CD4-positive, alpha-beta T cell treated with Interleukin-21 for 1 hour (primary cell): ENCODE data around the gene ZBTB8B.
"Not testable (repeated sequence)": the region's sequence is repeated elsewhere in the genome, so short reads cannot be mapped to it uniquely, and the experiment has no call there.

Source experiments
- DNase-seq: peaks from one replicate; pipeline ENCODE4 v3.0.0-alpha.2; 2020

Gene ZBTB8B

DNA sequence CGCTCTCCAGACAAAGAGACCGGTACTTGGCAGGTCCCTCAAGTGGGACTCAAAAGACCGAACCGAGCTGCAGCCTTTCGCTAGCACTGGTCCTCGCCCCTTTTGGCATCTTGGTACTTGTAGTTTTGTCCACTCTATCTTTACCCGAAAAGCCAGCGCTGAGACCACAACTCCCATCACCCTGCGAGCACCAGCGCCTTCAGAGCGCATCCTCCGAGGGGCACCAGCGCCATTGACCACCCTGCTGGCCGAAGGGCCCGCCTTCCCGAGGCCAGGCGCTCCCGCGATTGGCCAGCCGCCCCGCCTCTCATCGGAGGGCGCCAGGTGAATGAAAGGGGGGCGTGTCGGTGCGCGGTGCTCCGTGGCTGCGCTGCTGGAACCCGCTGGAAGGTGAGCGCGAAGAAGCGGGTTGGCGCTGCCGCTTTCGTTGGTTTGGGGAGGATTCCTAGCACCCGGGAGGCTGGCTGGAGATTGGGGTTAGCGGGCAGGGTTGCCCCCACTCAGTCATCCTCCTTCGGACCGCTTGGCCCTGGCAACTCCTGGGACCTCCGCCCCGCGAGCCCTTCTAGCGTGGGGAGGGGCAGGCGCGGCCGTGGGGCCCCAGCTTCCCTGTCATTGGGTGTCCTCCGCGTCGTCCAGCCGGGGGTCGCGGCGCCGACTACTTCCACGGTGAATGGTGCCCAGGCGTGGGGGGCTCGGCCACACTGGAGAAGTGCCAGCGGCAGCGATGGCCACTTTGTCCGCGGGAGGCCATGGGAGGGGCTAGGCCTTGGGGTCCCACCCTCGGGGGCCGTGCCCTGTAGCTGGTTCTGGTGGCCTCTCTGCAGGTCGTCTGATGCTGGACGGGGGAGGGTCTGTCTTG lies at the start of gene ZBTB8B:
TSS of gene ZBTB8B (plus strand) at position 357 of the 862 bp plus-strand sequence. CDS start 5,553 bp downstream, outside the sequence.
- DNase-seq: peak; percentile 9

DNA sequence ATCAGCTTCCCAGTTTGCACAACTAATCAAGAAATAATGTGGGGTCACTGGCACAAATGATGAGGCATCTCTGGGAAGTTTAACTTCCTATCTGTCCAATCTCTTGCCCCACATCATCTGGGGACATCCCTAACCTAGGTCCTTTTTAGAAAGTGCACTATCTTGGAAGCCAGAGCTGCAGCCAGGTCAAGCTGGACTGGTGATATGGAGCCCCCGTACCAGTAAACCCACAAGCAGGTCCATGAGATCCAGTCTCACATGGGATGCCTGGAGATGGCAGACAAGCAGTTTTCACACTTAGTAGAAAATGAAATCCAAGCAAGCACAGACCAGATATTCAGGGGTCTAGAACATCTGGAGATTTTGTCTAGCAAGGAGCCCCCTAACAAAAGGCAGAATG lies 43.1 kb upstream of the ZBTB8B start:
- no peak for DNase-seq

DNA sequence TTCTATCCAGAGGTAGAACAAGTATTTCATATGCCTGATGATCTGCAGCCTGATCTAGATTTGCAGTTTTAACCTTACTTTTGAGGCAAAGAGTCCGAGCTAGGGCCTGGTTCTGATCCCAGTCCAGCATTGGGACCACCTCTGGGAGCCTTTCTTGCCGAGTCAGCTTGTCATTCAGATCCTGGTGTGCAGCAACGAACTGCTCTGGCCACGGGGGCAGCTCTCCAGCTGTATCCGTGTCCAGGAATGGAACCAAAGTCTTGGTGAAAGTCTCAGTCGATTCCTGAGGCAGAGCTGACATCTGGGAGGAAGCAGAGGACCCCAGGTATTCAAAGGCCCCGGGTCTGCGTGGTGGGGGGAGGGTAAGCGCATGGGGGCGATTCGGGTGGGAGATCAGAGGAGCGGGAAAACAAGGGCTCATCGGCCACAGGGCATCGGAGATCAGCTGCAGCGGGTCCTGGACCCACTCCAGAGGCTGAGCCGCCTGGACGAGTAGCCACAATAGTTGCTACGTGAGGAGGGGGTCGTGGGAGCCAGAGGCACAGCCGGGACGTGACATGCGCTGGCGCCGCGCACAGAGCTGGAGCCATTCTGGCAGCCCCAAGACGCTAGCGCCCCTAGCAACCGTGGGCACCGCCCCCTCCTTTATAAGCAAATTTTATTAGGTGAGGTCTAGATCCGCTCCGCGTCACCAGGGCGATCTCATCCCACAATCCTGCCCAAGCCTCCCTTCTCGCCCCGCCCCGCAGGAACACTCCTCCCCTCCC lies 38.2 kb upstream of the ZBTB8B start:
- DNase-seq: no peak

DNA sequence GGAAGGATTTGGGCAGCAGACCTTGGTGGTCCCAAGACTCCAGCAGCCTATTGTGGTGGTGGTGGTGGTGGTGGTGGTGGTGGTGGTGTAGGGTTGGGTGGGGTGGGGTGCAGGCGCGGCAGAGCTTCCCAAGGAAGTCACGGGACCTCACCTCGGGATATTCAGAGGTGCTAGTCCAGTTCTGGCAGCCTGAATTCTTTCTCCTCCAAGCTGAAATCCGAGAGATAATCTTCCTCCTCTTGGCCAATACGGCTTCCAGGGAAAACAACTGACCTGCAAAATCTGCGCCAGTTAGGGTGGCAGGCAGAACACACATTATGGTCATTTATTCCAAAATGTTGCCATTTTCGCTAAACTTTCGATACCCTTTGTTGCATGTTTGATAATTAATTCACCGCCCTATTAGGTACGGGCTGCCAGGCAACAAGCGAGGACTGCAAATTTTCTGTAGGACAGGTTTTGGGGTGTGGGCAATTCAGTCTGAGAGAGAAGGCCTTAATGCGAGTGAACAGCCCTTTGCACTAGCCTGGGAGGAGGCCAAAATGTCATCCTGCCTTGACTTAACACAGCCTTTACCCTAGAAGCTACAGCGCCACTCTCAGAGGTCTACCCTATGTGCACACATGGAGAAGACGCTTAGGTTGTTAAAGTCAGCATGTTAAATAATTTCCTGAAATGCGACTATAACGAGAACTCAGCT lies 37.5 kb upstream of the ZBTB8B start:
- no peak for DNase-seq

DNA sequence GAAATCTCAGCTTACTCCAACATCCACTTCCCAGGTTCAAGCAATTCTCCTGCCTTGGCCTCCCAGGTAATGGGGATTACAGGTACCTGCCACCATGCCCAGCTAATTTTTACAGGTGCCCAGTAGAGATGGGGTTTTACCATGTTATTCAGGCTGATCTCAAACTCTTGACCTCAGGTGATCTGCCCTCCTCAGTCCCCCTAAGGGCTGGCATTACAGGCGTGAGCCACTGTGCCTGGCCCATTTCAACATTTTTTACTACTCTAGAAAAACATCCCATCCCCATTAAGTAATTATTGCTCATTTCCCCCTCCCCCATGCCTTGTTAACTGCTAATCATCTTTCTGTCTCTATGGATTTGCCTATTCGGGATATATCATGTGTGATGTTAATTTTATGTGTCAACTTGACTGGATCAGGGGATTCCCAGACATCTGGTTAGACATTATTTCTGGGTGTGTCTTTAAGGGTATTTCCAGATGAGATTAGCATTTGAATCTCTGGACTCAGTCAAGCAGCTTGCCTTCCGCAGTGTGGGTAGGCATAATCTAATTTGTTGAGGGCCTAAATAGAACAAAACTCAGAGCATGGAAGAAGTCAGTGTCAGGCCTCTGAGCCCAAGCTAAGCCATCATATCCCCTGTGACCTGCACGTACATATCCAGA lies 33.0 kb upstream of the ZBTB8B start:
- DNase-seq: no peak

DNA sequence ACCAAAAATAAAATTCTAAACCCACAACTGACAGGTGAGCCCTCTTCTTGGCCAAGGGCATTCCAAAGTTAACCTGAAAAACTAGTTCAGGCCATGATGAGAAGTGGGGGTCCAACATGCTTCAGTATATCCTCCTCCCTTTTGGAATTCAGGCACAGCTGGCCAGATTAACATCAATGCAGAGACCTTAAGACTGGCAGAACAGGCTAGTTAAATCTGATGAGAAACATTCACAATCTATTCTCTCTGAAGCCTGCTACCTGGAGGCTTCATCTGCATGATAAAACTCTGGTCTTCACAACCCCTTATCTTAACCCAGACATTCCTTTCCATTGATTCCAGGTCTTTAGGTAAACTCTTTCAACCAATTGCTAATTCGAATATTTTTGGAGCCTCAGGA lies 26.7 kb upstream of the ZBTB8B start:
- DNase-seq: no peak

DNA sequence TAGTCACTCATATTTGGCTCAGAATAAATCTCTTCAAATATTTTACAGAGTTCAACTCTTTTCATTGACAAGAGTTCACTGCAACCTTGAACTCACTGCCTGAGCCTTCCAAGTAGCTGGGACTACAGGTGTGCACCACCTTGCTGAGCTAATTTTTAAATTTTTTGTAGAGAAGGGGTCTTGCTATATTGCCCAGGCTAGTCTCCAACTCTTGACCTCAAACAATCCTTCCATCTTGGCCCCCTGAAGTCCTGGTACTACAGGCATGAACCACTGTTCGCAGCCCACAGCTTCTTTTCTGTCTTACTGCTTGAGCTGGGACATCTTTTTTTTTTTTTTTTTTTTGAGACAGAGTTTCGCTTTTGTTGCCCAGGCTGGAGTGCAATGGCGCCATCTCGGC lies 26.1 kb upstream of the ZBTB8B start:
- not testable (repeated sequence) for DNase-seq

DNA sequence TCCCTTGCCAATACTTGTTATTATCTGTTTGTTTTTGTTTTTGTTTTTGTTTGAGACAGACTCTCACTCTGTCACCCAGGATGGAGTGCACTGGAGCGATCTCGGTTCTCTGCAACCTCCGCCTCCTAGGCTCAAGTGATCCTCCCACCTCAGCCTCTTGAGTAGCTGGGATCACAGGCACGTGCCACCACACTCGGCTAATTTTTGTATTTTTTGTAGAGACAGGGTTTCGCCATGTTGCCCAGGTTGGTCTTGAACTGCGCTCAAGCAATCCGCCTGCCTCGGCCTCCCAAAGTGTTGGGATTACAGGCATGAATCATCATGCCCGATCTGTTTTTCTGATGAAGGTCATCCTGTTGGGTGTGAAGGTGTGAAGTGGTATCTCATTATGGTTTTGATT lies 23.4 kb upstream of the ZBTB8B start:
- DNase-seq: not testable (repeated sequence)

DNA sequence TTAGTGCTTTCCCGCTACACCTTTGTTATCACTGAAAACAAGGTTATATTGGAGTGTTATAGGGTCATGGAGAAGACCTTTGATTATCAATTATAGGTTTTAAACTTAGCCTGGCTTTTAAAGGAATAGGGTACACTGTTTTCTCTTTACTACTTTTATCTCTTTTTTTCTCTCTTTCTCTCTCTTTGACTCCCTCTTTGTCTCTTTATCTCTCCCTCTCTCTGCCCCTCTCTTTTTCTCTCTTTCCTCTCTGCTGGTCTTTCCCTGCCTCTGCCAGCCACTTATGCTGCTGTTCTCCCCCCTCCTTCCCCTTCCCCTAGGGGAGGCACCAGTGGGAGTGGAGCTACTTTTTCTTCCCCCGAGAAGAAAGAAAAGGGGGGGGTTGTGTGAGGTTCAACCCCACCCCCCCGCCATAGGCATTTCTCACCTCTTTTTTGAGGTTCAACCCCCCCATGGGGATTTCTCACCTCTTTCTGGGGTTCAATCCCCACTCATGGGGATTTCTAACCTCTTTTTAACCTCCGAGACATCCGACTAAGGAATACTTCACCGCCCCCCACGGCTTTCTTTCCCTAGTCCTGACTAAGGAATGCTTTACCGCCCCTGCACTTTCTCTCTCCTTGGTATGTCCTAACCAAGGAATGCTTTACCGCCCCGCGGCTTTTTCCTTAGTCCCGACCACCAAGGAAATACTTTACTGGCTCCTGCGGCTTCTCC lies 17.2 kb upstream of the ZBTB8B start:
- no peak for DNase-seq

DNA sequence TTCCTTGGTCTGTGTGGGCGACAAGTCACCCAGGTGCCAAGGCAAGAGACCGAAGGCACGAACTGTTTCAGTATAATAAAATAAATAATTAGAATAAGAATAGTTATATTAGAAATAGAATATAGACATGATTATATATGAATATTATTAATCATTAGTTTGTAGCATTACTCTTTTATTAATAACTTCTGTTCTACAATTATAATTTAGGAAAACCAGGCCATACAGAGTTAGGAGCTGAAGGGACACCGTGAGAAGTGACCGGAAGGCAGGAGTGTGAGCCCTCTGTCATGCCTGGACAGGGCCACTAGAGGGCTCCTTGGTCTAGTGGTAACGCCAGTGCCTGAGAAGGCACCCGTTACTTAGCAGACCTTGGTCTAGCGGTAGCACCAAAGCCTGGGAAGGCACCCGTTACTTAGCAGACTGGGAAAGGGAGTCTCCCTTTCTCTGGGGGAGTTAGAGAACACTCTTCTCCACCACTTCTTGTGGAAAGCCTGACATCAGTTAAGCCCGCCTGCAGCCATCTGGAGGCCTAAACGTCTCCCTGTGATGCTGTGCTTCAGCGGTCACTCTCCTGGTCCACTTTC lies 16.6 kb upstream of the ZBTB8B start:
- DNase-seq: peak; percentile 32

DNA sequence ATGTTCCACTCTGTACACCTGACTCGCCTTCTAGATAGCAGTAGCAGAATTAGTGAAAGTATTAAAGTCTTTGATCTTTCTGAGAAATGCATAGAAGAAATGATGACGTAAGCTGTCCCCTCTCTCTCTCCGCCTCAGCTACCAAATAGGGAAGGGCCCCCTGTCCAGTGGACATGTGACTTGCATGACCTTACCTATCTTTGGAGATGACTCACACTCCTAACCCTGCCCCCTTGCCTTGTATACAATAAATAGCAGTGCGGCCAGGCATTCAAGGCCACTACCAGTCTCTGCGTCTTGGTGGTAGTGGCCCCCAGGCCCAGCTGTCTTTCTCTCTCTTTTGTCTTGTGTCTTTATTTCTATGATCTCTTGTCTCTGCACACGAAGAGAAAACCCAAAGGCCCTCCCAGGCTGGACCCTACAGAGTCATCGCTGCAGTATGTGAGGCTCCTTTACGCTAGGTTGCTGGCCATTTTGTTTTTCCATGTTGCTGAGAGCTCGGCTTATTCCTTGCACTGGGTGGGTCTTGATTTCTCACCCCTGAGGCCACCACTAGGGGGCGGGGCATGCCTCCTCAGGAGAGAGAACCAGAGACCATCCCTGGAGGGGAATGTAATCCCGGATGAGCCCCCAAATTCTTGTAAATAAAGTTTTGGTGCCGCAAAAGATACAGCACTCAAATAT lies 16.0 kb upstream of the ZBTB8B start:
- no peak for DNase-seq

DNA sequence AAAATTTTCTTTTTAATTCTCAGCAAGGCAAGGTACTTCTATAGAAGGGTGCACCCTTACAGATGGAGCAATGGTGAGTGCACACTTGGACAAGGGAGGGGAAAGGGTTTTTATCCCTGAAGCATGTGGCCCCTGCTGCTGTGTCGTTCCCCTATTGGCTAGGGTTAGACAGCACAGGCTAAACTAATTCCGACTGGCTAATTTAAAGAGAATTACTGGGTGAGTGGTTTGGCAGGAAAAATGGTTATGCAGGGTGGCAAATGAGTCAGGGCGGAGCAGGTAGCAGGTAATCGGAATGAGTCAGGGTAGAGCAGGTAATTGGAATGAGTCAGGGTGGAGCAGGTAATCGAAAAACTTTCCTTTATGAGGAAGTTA lies 15.4 kb upstream of the ZBTB8B start:
- DNase-seq: not testable (repeated sequence)

DNA sequence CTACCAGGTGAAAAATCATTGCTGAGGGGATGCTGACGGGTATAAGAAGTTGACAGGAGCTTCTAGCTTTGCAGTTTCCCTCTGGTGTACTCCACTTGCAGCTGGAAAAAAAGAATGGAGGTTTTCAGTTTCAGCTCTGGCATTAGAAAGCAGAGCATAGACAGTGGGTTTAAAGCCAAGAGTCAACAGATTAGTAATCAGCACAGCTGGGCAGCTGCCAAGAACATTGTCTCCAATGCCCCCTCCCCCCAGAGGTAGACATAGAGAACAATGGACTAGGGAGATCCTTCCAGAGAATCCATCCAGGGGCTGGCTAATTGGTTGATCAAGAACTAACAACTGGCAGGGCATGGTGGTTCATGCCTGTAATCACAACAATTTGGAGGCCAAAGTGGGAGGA lies 10.1 kb upstream of the ZBTB8B start:
- no peak for DNase-seq

DNA sequence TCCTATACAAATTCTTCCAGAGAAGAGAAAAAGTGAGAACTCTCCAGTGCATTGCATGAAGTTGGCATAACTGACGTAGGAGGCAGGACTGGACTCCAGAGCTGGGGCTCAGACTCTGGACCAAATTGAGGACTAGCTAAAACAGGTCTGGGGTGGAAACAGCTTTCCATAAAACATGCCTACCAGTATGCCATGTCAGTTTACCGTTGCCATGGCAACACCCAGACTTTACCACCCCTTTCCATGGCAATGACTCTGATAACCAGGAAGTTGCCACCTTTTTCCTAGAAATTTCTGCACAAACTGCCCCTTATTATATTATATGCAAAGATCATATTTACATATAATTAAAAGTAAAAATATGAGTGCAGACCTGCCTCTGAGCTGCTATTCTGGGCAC lies 8.9 kb upstream of the ZBTB8B start:
- no peak for DNase-seq

DNA sequence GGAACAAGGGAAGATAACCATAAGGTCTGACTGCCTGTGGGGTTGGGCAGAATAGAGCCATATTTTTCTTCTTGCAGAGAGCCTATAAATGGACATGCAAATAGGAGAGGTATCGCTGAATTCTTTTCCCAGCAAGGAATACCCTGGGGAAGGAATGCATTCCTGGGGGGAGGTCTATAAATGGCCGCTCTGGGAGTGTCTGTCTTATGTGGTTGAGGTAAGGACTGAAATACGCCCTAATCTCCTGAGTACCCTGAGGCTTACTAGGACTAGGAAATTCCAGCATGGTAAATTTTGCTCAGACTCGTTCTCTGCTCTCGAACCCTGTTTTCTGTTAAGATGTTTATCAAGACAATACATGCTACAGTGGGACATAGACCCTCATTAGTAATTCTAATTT lies 6.1 kb upstream of the ZBTB8B start:
- not testable (repeated sequence) for DNase-seq

DNA sequence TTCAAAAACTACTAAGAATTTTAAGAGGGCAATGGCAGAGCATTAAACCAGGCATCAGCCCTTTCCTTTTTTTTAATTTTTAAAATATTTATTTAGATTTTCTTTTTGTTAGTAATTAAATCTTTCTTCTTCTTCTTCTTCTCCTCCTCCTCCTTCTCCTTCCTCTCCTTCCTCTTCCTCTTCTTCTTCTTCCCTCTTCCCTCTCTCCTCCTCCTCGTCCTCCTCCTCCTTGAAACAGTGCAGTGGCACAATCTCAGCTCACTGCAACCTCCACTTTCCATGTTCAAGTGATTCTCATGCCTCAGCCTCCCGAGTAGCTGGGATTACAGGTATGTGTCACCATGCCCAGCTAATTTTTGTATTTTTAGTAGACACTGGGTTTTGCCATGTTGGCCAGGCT lies 1.9 kb upstream of the ZBTB8B start:
- not testable (repeated sequence) for DNase-seq

DNA sequence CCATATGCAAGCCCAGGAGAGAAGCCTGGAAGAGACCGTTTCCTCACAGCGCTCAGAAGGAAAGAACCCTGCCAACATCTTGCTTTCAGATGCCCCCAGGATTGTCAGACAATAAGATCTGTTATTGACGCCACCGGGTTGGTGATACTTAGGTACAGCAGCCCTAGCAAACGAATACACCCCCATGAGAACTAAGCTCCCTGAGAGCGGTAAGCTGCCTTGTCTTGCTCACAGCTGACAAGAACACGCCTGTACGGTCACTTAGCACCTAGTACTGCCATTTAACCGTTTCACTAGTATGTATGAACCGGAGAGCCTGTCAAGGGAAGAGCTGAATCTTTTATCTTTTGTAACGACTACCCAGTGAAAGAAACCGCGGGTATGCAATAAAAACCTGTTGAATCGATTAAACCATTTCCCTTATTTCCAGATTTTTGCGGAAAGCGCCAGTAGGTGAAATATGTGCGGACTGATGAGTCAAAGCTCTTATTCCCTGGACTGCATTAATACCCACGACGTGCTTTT lies 619 bp upstream of the ZBTB8B start:
- no peak for DNase-seq

DNA sequence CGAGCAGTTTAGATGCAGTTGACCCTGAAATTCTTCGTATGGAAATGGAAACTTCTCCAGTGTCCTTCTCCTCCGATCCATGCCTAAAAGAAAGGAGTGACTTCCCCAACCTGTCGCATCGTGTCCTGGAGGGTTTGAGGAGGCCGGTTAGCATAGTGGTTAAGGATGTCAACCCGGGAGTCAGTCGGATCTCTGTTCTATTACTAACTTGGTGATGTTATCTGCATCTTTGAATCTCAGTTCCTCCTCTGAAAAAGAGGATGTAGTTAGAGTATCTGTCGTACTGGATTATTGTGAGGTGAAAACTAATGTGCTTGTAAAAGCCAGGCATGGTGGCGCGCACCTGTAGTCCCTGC lies 684 bp downstream of the ZBTB8B start:
- DNase-seq: no peak

DNA sequence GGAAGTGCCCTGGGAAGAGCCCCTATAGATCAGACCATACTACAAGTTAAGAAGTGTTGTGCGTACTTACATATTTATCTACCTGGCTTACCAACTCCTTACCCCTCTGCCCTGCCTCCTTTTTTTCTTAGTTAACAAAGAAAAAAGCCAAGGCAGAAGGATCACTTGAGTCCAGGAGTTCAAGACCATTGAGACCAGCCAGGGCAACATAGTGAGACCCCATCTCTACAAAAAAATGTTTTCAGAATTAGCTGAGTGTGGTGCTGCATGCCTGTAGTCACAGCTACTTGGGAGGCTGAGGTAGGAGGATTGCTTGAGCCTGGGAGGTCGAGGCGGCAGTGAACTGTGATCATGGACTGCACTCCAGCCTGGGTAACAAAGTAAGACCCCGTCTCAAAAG lies 1.9 kb downstream of the ZBTB8B start:
- DNase-seq: no peak

DNA sequence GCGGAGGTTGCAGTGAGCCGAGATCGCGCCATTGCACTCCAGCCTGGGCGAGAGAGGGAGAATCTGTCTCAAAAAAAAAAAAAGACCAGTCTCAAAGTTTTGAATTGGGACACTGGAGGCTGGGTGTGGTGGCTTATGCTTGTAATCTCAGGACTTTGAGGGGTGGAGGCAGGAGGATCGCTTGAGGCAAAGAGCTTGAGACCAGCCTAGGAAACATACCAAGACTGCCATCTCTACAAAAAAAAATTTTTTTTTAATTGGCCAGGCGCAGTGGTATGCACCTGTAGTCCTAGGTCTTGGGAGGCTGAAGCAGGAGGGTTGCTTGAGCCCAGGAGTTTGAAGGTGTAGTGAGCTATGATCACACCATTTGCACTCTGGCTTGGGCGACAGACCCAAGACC lies 3.9 kb downstream of the ZBTB8B start:
- DNase-seq: no peak

DNA sequence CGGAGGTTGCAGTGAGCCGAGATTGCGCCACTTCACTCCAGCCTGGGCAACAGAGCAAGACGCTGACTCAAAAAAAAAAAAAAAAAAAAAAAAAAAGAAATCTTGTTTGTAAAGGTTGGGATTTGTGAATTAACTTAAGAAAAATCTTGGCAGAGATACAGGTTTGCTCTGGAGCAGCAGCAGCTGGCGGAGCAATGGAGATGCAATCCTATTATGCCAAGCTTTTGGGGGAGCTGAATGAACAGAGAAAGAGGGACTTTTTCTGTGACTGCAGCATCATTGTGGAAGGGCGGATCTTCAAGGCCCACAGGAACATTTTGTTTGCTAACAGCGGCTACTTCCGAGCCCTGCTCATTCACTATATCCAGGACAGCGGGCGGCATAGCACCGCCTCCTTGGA lies 5.6 kb downstream of the ZBTB8B start:
- no peak for DNase-seq
